PFSK-1 (cell line): ENCODE data around the gene TMEM205.

Experiments used
- FOXP2 ChIP-seq: optimal IDR thresholded peaks from 2 replicates; pipeline ENCODE3; 2011; ENCODE audit warnings: borderline replicate concordance, control low read depth, inconsistent platforms; ENCODE audit not compliant: insufficient read depth; ENCODE audit errors: extremely low read length, extremely low read depth
- POLR2AphosphoS5 ChIP-seq: IDR thresholded peaks from 2 replicates; pipeline ENCODE4 v1.6.1; 2012; ENCODE audit warnings: low read depth, mild to moderate bottlenecking, control low read depth, low read length, moderate library complexity
- SIN3A ChIP-seq: IDR thresholded peaks from 2 replicates; pipeline ENCODE4 v1.6.1; 2012; ENCODE audit warnings: mild to moderate bottlenecking, low read length, moderate library complexity, borderline replicate concordance; ENCODE audit not compliant: insufficient read depth
- TAF1 ChIP-seq: IDR thresholded peaks from 2 replicates; pipeline ENCODE4 v1.6.1; 2012; ENCODE audit warnings: low read length, control low read depth, borderline replicate concordance; ENCODE audit not compliant: insufficient read depth
- TF ChIP-seq, protein P1 (sequence below), 2 experiments: IDR thresholded peaks; 2 replicates each; pipeline versions ENCODE4 v1.6.1 to v1.8.0; 2011 to 2012; ENCODE audit warnings: low read depth in 2 of 2, low read length in 2 of 2, control low read depth in 1 of 2, inconsistent platforms in 1 of 2, mild to moderate bottlenecking in 1 of 2, moderate library complexity in 1 of 2; ENCODE audit not compliant: insufficient read depth in 1 of 2

The TMEM205 gene

DNA sequence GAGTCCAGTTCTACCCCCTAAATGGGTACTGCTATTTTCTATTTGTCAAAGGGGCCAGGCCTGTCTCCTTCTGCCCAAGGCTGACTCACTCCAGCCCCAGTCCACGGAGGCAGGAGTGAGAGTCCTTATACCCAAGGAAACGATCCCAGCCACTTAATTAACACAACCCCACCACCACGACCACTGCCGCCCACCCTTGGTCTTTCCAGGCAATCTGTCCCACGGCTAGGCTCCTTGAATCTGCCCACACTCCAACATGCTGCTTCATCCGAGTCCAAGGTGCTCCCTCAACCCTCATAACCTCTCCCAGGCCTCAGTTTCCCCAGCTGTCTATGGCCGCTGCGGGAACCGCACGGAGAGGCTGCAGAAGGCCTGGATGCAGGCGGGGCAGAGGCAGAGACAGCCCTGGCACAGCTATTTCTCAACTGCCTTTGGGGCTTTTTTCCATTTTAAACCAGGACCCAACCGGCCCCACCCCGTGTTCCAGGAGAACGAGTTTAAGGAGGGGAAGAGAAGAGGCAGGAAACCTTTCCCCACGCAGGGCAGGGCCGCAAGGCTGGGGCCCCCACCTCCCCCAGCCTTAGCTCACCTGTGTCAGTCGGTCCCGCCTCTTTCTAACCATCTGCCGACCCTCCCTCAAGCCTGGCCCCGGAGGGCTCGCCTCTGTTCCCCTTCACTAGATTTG is 7.4 kb downstream of the TMEM205 start:
- TF ChIP-seq TAF1: no peak
- TF ChIP-seq FOXP2: no peak
- TF ChIP-seq POLR2AphosphoS5: no peak
- TF ChIP-seq, protein P1, sequence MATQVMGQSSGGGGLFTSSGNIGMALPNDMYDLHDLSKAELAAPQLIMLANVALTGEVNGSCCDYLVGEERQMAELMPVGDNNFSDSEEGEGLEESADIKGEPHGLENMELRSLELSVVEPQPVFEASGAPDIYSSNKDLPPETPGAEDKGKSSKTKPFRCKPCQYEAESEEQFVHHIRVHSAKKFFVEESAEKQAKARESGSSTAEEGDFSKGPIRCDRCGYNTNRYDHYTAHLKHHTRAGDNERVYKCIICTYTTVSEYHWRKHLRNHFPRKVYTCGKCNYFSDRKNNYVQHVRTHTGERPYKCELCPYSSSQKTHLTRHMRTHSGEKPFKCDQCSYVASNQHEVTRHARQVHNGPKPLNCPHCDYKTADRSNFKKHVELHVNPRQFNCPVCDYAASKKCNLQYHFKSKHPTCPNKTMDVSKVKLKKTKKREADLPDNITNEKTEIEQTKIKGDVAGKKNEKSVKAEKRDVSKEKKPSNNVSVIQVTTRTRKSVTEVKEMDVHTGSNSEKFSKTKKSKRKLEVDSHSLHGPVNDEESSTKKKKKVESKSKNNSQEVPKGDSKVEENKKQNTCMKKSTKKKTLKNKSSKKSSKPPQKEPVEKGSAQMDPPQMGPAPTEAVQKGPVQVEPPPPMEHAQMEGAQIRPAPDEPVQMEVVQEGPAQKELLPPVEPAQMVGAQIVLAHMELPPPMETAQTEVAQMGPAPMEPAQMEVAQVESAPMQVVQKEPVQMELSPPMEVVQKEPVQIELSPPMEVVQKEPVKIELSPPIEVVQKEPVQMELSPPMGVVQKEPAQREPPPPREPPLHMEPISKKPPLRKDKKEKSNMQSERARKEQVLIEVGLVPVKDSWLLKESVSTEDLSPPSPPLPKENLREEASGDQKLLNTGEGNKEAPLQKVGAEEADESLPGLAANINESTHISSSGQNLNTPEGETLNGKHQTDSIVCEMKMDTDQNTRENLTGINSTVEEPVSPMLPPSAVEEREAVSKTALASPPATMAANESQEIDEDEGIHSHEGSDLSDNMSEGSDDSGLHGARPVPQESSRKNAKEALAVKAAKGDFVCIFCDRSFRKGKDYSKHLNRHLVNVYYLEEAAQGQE (IDR thresholded peaks at IDR 0.05; ENCODE audit: insufficient read depth in 1 of 2, low read depth in 2 of 2, low read length in 2 of 2): no peak

DNA sequence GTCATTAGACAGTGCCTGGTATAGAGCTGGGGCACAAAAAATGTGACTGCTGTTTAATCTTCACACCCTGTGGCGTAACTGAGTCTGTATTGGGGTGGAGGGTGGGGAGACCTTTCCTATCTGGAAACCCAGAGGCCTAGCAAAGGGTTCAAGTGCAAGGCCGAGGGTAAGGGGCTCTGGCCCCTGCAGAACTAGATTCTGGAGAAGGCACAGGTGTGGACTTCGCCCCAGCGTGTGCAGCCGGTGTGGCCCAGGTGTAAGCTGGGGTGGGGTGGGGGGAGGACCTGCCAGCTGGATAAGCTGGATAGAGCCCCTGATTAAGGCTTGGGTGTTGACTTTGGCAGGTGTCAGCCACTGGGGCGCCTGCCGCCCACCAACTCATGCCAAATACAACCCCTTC is 7.9 kb downstream of the TMEM205 start:
- TF ChIP-seq SIN3A (no peak), FOXP2 (no peak), POLR2AphosphoS5 (no peak), TAF1 (no peak)
- TF ChIP-seq, protein P1 (IDR thresholded peaks at IDR 0.05; ENCODE audit: insufficient read depth in 1 of 2, low read depth in 2 of 2, low read length in 2 of 2): no peak

DNA sequence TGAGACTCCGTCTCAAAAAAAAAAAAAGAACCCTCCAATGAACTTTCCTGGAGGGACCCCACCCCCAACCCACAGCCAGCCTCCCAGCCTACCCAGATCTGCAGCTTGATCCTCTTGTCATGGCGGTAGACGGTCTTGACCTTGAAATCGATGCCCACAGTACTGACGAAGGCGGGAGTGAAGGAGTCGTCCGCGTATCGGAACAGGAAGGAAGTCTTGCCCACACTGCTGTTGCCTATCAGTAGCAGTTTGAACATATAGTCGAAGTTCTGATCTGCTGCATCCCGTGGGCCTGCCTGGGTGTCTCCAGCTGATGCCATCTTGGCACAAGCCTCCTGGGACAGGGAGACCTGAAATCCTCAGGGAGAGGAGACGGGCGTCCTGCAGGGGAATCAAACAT is 9.0 kb downstream of the TMEM205 start:
- no peak for TF ChIP-seq SIN3A
- TF ChIP-seq TAF1: no peak
- TF ChIP-seq, protein P1 (IDR thresholded peaks at IDR 0.05; ENCODE audit: insufficient read depth in 1 of 2, low read depth in 2 of 2, low read length in 2 of 2): no peak

DNA sequence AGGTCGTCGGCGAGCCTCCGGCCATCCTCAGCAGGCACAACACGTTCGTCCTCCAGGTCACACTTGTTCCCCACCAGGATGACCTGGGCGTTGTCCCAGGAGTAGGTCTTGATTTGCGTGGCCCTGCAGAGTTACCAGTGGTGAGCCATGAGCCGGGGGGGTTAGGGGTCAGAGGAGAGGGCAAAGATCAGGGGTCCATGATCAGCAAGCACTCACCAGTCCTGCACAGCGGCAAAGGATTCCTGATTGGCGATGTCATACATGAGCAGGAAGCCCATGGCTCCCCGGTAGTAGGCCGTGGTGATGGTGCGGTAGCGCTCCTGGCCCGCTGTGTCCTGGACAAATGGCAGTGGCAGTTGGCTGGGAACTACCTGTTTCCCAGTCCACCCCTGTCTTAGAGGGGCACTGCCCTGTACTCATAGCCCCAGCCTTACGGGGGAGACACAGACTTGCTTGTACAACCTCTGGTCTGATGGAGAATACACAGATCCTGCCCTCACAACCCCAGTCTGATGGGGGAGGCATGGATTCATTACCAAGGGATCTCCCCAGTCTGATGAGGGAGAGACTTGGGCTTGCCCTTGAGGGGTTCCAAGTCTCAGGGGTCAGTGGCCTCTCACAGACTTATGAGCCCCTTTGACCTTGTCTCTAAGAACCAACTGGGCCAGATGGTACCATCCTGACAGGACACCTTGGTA is 10.5 kb downstream of the TMEM205 start:
- TF ChIP-seq, protein P1 (IDR thresholded peaks at IDR 0.05; ENCODE audit: insufficient read depth in 1 of 2, low read depth in 2 of 2, low read length in 2 of 2): no peak
- TF ChIP-seq FOXP2: no peak
- TF ChIP-seq POLR2AphosphoS5: no peak
- no peak for TF ChIP-seq TAF1
- TF ChIP-seq SIN3A: no peak

DNA sequence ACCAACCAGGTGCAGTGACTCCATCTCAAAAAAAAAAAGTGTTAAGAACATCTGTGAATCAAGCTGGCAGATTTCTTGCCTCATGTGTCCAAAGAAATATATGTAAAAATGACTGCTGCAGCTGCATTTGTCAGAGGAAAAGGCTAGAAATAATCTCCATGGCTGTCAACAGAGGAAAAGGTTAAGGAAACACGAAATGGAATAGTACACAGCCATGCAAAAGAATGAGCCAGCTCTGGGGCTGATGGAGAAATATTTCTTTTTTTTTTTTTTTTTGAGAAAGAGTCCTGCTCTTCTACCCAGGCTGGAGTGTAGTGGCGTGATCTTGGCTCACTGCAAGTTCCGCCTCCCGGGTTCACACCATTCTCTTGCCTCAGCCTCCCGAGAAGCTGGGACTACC is 13.2 kb downstream of the TMEM205 start:
- TF ChIP-seq FOXP2: no peak
- TF ChIP-seq, protein P1 (IDR thresholded peaks at IDR 0.05; ENCODE audit: insufficient read depth in 1 of 2, low read depth in 2 of 2, low read length in 2 of 2): no peak
- no peak for TF ChIP-seq SIN3A
- TF ChIP-seq POLR2AphosphoS5: no peak
- TF ChIP-seq TAF1: no peak
